ENCODE data around the gene ATP8A1.

ATP8A1 gene

GRCh38 chr4:42359711-42360110 is 297.2 kb downstream of the ATP8A1 start:
- no peak for DNase-seq
